Mesodermal cell (in vitro differentiated cells): ENCODE measurements around the gene RGS4.

Experiments used
- H3K27ac ChIP-seq: 2 replicates; pipeline ENCODE4 v1.7.0; 2013; ENCODE audit warnings: mild to moderate bottlenecking, low read depth, low read length, moderate library complexity; ENCODE audit not compliant: severe bottlenecking
- H3K36me3 ChIP-seq: 2 replicates; pipeline ENCODE4 v1.7.1; 2013; ENCODE audit warnings: mild to moderate bottlenecking, low read length, moderate library complexity; ENCODE audit not compliant: control insufficient read depth, insufficient read depth
- H3K4me1 ChIP-seq: one replicate; pipeline ENCODE4 v1.7.1; 2013; ENCODE audit warnings: mild to moderate bottlenecking, low read length; ENCODE audit not compliant: insufficient read depth, control insufficient read depth, poor library complexity, severe bottlenecking
- H3K4me3 ChIP-seq: 2 replicates; pipeline ENCODE4 v1.7.0; 2013; ENCODE audit warnings: low read length, control low read depth, mild to moderate bottlenecking; ENCODE audit not compliant: insufficient read depth, poor library complexity, severe bottlenecking; ENCODE audit errors: extremely low read depth
- H3K9me3 ChIP-seq: 2 replicates; pipeline ENCODE4 v1.7.1; 2013; ENCODE audit warnings: mild to moderate bottlenecking, low read length, moderate library complexity; ENCODE audit not compliant: control insufficient read depth
- WGBS, 2 experiments: methylation state at CpG; one replicate each; pipeline ENCODE4 v1.1.5; 2013; ENCODE audit warnings: missing lambda C conversion rate in 2 of 2; ENCODE audit not compliant: insufficient coverage in 2 of 2; 5-methylcytosine and 5-hydroxymethylcytosine counted together

The RGS4 gene

GRCh38 chr1:163066686-163067085 is 2.5 kb upstream of the RGS4 start:
- no peaks in the 10 kb centered on the region for H3K9me3 ChIP-seq
- no peak overlapping the region for H3K27ac ChIP-seq
- no peak overlapping the region for H3K4me3 ChIP-seq
- no CpG with 5 or more reads among the region's 2 CpGs for WGBS, 2 experiments
- H3K4me1 ChIP-seq: peaks cover 4% of the 10 kb centered on the region
- H3K36me3 ChIP-seq: no peaks in the 10 kb centered on the region

- WGBS, 2 experiments: 20 to 47% methylated on average over 1 to 3 of the region's 5 CpGs
- Histone ChIP-seq H3K4me1 (peaks cover 4% of the 10 kb centered on the region), H3K9me3 (no peaks in the 10 kb centered on the region), H3K27ac (no peak overlapping the region), H3K4me3 (no peak overlapping the region), H3K36me3 (peaks cover under 1% of the 10 kb centered on the region)
Measured at GRCh38 chr1:163068716-163069115, 445 bp upstream of the RGS4 start.

DNA sequence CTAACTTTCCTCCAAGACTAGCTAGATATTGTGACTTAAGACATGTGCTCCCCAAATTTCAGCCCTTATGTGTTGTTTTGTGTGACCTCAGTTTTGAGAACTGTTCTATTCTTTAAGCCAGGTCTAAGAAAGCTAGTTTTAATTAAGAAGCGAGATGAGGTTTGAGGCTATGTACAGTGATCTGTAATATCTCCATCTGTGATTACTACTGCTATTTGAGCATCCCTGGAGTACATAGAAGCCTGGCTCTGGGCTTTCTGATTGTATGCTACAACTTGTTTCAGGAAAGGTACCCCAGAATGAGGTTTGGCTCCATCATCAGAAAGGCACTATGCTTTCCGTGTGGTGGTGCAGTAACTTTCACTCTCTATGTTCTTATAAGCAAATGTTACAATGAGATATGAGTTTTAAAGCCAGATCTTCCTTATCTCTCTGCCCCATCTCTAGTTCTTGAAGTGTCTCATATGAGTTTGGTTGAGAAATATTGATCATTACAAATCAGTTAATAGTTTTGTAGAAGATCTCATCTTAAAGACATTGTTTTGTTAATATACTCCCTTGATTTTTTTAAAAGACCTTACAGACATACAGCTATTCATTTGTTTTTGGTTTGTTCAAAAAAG is 605 bp downstream of the RGS4 start:
- Histone ChIP-seq H3K9me3 (no peaks in the 10 kb centered on the region), H3K4me3 (peak overlapping the region; percentile 28), H3K27ac (no peak overlapping the region), H3K4me1 (peaks cover 4% of the 10 kb centered on the region), H3K36me3 (peaks cover 11% of the 10 kb centered on the region)
- WGBS, 2 experiments: no CpG with 5 or more reads among the region's 2 CpGs

- 10 to 11% methylated on average over 5 of the region's 6 CpGs for WGBS, 2 experiments
- Histone ChIP-seq H3K4me1 (peaks cover 4% of the 10 kb centered on the region), H3K27ac (no peak overlapping the region), H3K36me3 (peaks cover 23% of the 10 kb centered on the region), H3K4me3 (peak overlapping the region; percentile 1), H3K9me3 (no peaks in the 10 kb centered on the region)
Measured at GRCh38 chr1:163071405-163072255, 2.5 kb downstream of the RGS4 start.

DNA sequence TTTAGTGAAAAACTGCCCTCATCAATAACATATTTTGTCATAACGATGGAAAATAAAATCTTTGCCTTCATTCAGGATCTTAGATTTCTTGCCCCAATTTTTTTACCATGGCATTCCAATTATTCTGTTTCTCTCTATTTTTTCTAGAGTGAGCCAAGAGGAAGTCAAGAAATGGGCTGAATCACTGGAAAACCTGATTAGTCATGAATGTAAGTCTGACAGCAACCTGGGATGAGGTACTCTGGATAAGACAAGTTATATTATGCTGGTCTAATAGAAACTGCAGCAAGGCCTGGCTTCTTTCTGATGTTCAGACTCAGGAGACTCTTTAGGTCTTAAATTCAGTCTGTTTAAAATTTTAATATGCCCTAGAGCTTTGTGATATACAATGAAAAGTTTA is 3.5 kb downstream of the RGS4 start:
- no peak overlapping the region for H3K4me3 ChIP-seq
- peaks cover 4% of the 10 kb centered on the region for H3K4me1 ChIP-seq
- H3K27ac ChIP-seq: no peak overlapping the region
- H3K36me3 ChIP-seq: peaks cover 23% of the 10 kb centered on the region
- no peaks in the 10 kb centered on the region for H3K9me3 ChIP-seq
- WGBS, 2 experiments: 88 to 100% methylated on average over 1 of the region's 1 CpG

DNA sequence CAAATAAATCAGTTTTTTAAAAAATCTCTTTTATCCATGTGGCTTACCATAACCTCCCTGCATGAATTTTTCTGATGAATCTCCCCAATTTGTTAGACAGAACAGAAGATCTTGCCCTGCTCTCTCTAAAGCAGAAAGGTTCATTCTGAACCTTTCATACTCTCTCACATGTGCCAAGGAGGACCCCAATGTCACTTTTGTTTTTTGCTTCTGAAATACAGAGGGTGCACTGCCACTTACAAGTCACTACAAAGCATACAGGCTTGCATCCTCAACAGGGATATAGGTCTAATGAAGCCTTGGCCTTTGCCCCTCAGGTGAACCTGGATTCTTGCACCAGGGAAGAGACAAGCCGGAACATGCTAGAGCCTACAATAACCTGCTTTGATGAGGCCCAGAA is 4.8 kb downstream of the RGS4 start:
- Histone ChIP-seq H3K9me3 (no peaks in the 10 kb centered on the region), H3K4me3 (no peak overlapping the region), H3K27ac (no peak overlapping the region), H3K4me1 (peaks cover 4% of the 10 kb centered on the region), H3K36me3 (peaks cover 23% of the 10 kb centered on the region)
- 88 to 100% methylated on average over 1 of the region's 1 CpG for WGBS, 2 experiments

GRCh38 chr1:163074716-163075284 is 5.6 kb downstream of the RGS4 start:
- H3K36me3 ChIP-seq: peaks cover 23% of the 10 kb centered on the region
- no CpG with 5 or more reads among the region's 2 CpGs for WGBS, 2 experiments
- H3K4me3 ChIP-seq: no peak overlapping the region
- H3K9me3 ChIP-seq: no peaks in the 10 kb centered on the region
- H3K27ac ChIP-seq: no peak overlapping the region
- peaks cover 4% of the 10 kb centered on the region for H3K4me1 ChIP-seq

GRCh38 chr1:163076044-163076443 is 6.9 kb downstream of the RGS4 start:
- 80 to 90% methylated on average over 3 of the region's 4 CpGs for WGBS, 2 experiments
- Histone ChIP-seq H3K36me3 (peaks cover 23% of the 10 kb centered on the region), H3K9me3 (no peaks in the 10 kb centered on the region)

DNA sequence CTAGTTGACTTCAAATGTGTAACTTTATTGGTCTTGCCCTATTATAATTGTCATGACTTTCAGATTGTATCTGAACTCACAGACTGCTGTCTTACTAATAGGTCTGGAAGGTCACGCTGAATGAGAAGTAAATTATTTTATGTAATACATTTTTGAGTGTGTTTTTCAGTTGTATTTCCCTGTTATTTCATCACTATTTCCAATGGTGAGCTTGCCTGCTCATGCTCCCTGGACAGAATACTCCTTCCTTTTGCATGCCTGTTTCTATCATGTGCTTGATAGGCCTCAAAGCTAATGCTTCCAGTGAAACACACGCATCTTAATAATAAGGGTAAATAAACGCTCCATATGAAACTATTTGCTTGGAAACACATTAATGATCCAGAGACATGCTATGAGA is 7.3 kb downstream of the RGS4 start:
- Histone ChIP-seq H3K4me1 (no peaks in the 10 kb centered on the region), H3K27ac (no peak overlapping the region), H3K36me3 (peaks cover 23% of the 10 kb centered on the region), H3K9me3 (no peaks in the 10 kb centered on the region), H3K4me3 (no peak overlapping the region)
- no CpG with 5 or more reads among the region's 3 CpGs for WGBS, 2 experiments

More at GRCh38 chr1:163076044-163076443, 6.9 kb downstream of the RGS4 start:
- Histone ChIP-seq H3K4me1 (no peaks in the 10 kb centered on the region), H3K4me3 (no peak overlapping the region), H3K27ac (no peak overlapping the region)

- Histone ChIP-seq H3K27ac (no peak overlapping the region), H3K9me3 (no peaks in the 10 kb centered on the region), H3K4me3 (no peak overlapping the region), H3K4me1 (no peaks in the 10 kb centered on the region), H3K36me3 (peaks cover 23% of the 10 kb centered on the region)
- no CpG with 5 or more reads among the region's 5 CpGs for WGBS, 2 experiments
Measured at GRCh38 chr1:163076981-163077761, 8.0 kb downstream of the RGS4 start.
